ENCODE data around the gene CORIN.

CORIN gene

GRCh38 chr4:47615385-47615784, 222.5 kb downstream of the CORIN start:
- H3K9ac ChIP-seq: no peak overlapping the region
- no peaks in the 10 kb centered on the region for H3K4me1 ChIP-seq (ENCODE audit: low read depth, poor library complexity, severe bottlenecking)
- H3K4me2 ChIP-seq: no peak overlapping the region
- H4K20me1 ChIP-seq (ENCODE audit: insufficient read depth): no peaks in the 10 kb centered on the region
- no peak overlapping the region for H2AFZ ChIP-seq (ENCODE audit: low read depth)
- H3K27ac ChIP-seq: no peak overlapping the region
- no peak overlapping the region for H3K4me3 ChIP-seq (IDR thresholded peaks at IDR 0.05; ENCODE audit: insufficient read depth, low read depth, low read length)
- no peaks in the 10 kb centered on the region for H3K36me3 ChIP-seq (ENCODE audit: insufficient read depth)
- no peaks in the 10 kb centered on the region for H3K79me2 ChIP-seq (ENCODE audit: insufficient read depth, low read depth)
- H3K27me3 ChIP-seq (ENCODE audit: insufficient read depth, low read depth): no peaks in the 10 kb centered on the region
- TF ChIP-seq CTCF (conservative IDR thresholded peaks at IDR 0.05; ENCODE audit: low read depth, low read length): no peak

GRCh38 chr4:47612116-47613023, 225.5 kb downstream of the CORIN start:
- H3K4me1 ChIP-seq (ENCODE audit: low read depth, poor library complexity, severe bottlenecking): no peaks in the 10 kb centered on the region
- H3K79me2 ChIP-seq (ENCODE audit: insufficient read depth, low read depth): no peaks in the 10 kb centered on the region
- H4K20me1 ChIP-seq (ENCODE audit: insufficient read depth): no peaks in the 10 kb centered on the region
- TF ChIP-seq CTCF (conservative IDR thresholded peaks at IDR 0.05; ENCODE audit: low read depth, low read length): no peak
- no peak overlapping the region for H3K9ac ChIP-seq
- no peak overlapping the region for H3K27ac ChIP-seq
- no peak overlapping the region for H3K4me2 ChIP-seq
- no peaks in the 10 kb centered on the region for H3K36me3 ChIP-seq (ENCODE audit: insufficient read depth)
- no peak overlapping the region for H2AFZ ChIP-seq (ENCODE audit: low read depth)
- no peaks in the 10 kb centered on the region for H3K27me3 ChIP-seq (ENCODE audit: insufficient read depth, low read depth)
- H3K4me3 ChIP-seq (IDR thresholded peaks at IDR 0.05; ENCODE audit: insufficient read depth, low read depth, low read length): no peak overlapping the region

DNA sequence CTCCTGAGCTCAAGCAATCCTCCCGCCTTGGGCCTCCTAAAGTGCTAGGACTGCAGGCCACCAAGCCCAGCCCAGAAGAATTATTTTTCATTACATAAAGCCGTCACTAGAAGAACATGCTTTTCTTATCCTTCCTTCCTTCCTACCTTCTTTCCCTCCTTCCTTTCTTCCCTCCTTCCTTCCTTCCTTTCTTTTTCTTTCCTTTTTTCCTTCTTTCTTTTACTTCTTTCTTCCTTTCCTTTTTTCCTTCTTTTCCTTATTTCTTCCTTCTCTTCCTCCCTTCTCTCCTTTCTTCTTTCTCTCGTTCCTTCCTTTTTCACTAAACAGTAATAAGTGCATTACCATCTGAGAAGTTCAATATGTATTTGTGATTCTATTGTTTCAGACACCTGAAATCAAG, 231.4 kb downstream of the CORIN start:
- Histone ChIP-seq H3K4me2 (no peak overlapping the region), H3K79me2 (ENCODE audit: insufficient read depth, low read depth) (no peaks in the 10 kb centered on the region), H4K20me1 (ENCODE audit: insufficient read depth) (no peaks in the 10 kb centered on the region), H2AFZ (ENCODE audit: low read depth) (no peak overlapping the region), H3K36me3 (ENCODE audit: insufficient read depth) (no peaks in the 10 kb centered on the region), H3K4me3 (IDR thresholded peaks at IDR 0.05; ENCODE audit: insufficient read depth, low read depth, low read length) (no peak overlapping the region), H3K9ac (no peak overlapping the region), H3K27ac (no peak overlapping the region), H3K4me1 (ENCODE audit: low read depth, poor library complexity, severe bottlenecking) (no peaks in the 10 kb centered on the region), H3K27me3 (ENCODE audit: insufficient read depth, low read depth) (no peaks in the 10 kb centered on the region)
- no peak for TF ChIP-seq CTCF (conservative IDR thresholded peaks at IDR 0.05; ENCODE audit: low read depth, low read length)

DNA sequence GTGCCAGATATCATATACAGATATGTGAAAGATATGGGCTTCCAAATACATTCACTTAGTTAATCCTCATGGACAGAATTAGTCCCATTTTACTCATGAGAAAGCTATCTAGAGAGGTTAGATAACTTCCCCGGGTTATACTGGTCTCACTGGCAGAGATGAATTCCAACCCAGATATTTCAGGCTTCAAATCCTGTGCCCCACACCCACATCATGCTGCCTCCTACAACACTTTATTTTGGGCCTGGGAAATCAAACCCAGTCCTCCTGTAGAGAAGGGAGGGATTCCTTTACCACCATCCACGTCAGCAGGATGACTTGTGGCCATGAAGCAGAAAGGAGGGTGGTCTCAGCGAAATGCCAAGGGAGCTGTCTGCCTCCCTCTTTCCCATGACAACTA, 239.0 kb downstream of the CORIN start:
- Histone ChIP-seq H3K4me2 (no peak overlapping the region), H3K36me3 (ENCODE audit: insufficient read depth) (no peaks in the 10 kb centered on the region), H3K4me3 (IDR thresholded peaks at IDR 0.05; ENCODE audit: insufficient read depth, low read depth, low read length) (no peak overlapping the region), H3K27ac (no peak overlapping the region), H2AFZ (ENCODE audit: low read depth) (no peak overlapping the region), H3K79me2 (ENCODE audit: insufficient read depth, low read depth) (no peaks in the 10 kb centered on the region), H3K4me1 (ENCODE audit: low read depth, poor library complexity, severe bottlenecking) (no peaks in the 10 kb centered on the region), H3K27me3 (ENCODE audit: insufficient read depth, low read depth) (no peaks in the 10 kb centered on the region), H4K20me1 (ENCODE audit: insufficient read depth) (no peaks in the 10 kb centered on the region), H3K9ac (no peak overlapping the region)
- TF ChIP-seq CTCF (conservative IDR thresholded peaks at IDR 0.05; ENCODE audit: low read depth, low read length): no peak

Data from KMS-11 (cell line).